ENCODE measurements around the gene GAA.
"Not testable (repeated sequence)": the region's sequence is repeated elsewhere in the genome, so short reads cannot be mapped to it uniquely, and the experiment has no call there.

Gene GAA

GRCh38 chr17:80155600-80155999 is 54.2 kb downstream of the GAA start:
- H3K36me3 Mint-ChIP-seq, H3K27ac Mint-ChIP-seq, H3K4me3 Mint-ChIP-seq, H3K9me3 Mint-ChIP-seq, ATAC-seq: not testable (repeated sequence)
- H3K27me3 Mint-ChIP-seq = peaks cover 16% of the 10 kb centered on the region
- H3K4me1 Mint-ChIP-seq = peaks cover 22% of the 10 kb centered on the region

- Mint-ChIP-seq H3K27me3 (peaks cover 36% of the 10 kb centered on the region), H3K36me3 (peaks cover 9% of the 10 kb centered on the region), H3K9me3 (peaks cover 8% of the 10 kb centered on the region), H3K27ac (no peak overlapping the region), H3K4me3 (no peak overlapping the region), H3K4me1 (no peaks in the 10 kb centered on the region)
- ATAC-seq = no peak
Measured at GRCh38 chr17:80158846-80159245, 57.5 kb downstream of the GAA start.

- Mint-ChIP-seq H3K9me3 (peaks cover 5% of the 10 kb centered on the region), H3K27ac (no peak overlapping the region), H3K27me3 (peaks cover 44% of the 10 kb centered on the region), H3K4me3 (no peak overlapping the region), H3K4me1 (no peaks in the 10 kb centered on the region), H3K36me3 (peaks cover 9% of the 10 kb centered on the region)
- ATAC-seq = peak; percentile 12
Measured at GRCh38 chr17:80160536-80160935, 59.2 kb downstream of the GAA start.

- peaks cover 5% of the 10 kb centered on the region for H3K36me3 Mint-ChIP-seq
- no peak overlapping the region for H3K27ac Mint-ChIP-seq
- peaks cover 59% of the 10 kb centered on the region for H3K27me3 Mint-ChIP-seq
- no peaks in the 10 kb centered on the region for H3K9me3 Mint-ChIP-seq
- ATAC-seq = no peak
- no peaks in the 10 kb centered on the region for H3K4me1 Mint-ChIP-seq
- H3K4me3 Mint-ChIP-seq = no peak overlapping the region
Measured at GRCh38 chr17:80163336-80163735, 62.0 kb downstream of the GAA start.

- H3K4me1 Mint-ChIP-seq = no peaks in the 10 kb centered on the region
- H3K4me3 Mint-ChIP-seq = no peak overlapping the region
- H3K27me3 Mint-ChIP-seq = peaks cover 66% of the 10 kb centered on the region
- no peak overlapping the region for H3K27ac Mint-ChIP-seq
- no peak for ATAC-seq
- H3K36me3 Mint-ChIP-seq = peaks cover 5% of the 10 kb centered on the region
- H3K9me3 Mint-ChIP-seq = peaks cover 4% of the 10 kb centered on the region
Measured at GRCh38 chr17:80164185-80164584, 62.8 kb downstream of the GAA start.

- H3K27me3 Mint-ChIP-seq = peaks cover 53% of the 10 kb centered on the region
- no peak for ATAC-seq
- H3K36me3 Mint-ChIP-seq = no peaks in the 10 kb centered on the region
- H3K4me1 Mint-ChIP-seq = no peaks in the 10 kb centered on the region
- no peak overlapping the region for H3K27ac Mint-ChIP-seq
- peaks cover 4% of the 10 kb centered on the region for H3K9me3 Mint-ChIP-seq
- no peak overlapping the region for H3K4me3 Mint-ChIP-seq
Measured at GRCh38 chr17:80166446-80166845, 65.1 kb downstream of the GAA start.

GRCh38 chr17:80168371-80168770 is 67.0 kb downstream of the GAA start:
- Mint-ChIP-seq H3K36me3 (no peaks in the 10 kb centered on the region), H3K4me3 (no peak overlapping the region), H3K27ac (no peak overlapping the region), H3K4me1 (no peaks in the 10 kb centered on the region), H3K9me3 (peaks cover 4% of the 10 kb centered on the region), H3K27me3 (peaks cover 51% of the 10 kb centered on the region)
- no peak for ATAC-seq

GRCh38 chr17:80169107-80169506 is 67.7 kb downstream of the GAA start:
- peaks cover 47% of the 10 kb centered on the region for H3K27me3 Mint-ChIP-seq
- ATAC-seq = no peak
- H3K9me3 Mint-ChIP-seq = peaks cover 4% of the 10 kb centered on the region
- no peaks in the 10 kb centered on the region for H3K36me3 Mint-ChIP-seq
- no peak overlapping the region for H3K4me3 Mint-ChIP-seq
- H3K4me1 Mint-ChIP-seq = no peaks in the 10 kb centered on the region
- no peak overlapping the region for H3K27ac Mint-ChIP-seq

All from stimulated activated memory B cell treated with anti-CD40 and anti-IgM and Interleukin-4, amounts not matched to agents 10 μg/mL and 1 μg/mL and 100 μg/mL, for 72 hours (primary cell).